Measurements from ENCODE around the gene GPR137. TPM values are rescaled to one million over a fixed set of nuclear protein-coding genes. Genes with fewer than 3 reads are reported as not detected.

GPR137 gene
- total RNA-seq, 4 donors from 2014 or later = 17.8 to 30.0 (median 19.7) TPM

DNA sequence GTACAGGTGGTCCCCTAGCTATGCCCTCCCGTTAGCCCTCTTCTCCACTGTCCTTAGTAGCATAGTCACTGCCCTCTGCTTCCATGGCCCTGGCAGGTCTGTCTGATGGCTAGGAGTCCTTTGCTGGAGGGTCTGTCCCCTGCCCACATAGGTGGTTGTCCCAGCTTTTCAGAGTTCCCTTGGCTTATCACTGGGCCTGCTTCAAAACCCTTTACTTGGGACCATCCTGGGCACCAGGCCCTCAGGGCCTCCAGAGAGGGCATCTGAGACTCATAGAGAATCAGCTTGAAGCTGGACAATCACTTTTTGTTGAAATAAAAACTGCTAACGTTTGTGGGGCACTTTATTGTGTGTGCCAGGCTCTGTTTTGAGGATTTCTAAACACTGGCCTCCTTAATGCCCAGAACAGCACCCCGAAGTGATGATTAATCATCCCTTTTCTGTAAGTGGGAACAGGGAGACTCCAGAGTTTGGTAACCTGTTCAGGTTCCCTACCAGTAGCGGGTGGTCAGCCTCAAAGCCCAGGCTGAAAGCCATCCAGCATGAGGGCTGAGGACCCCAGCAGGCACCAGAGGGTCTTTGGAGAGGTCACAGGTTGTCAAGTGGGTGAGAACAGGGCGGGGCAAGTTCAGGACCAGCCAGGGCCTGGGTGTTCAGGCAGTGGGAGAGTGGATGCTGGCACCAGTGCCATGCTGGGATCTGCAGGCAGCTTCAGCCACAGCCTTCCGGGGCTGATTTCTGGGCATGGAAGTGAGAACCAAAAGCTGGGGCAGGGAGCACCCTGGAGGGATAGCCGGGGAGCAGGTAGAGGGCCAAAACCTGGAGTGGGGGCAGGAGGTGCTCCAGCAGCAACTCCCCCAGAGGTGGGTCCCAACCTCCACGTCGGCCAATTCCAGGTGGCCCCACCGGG is 5.0 kb downstream of the GPR137 start:
- Histone ChIP-seq H3K4me1 (peaks cover 35% of the 10 kb centered on the region), H3K36me3 (peaks cover 6% of the 10 kb centered on the region), H3K27me3 (peaks cover 27% of the 10 kb centered on the region), H3K9me3 (no peaks in the 10 kb centered on the region), H3K4me3 (no peak overlapping the region), H3K27ac (no peak overlapping the region)
- DNase-seq (ENCODE audit: low spot score in 2 of 2) = no peak
- no peak for TF ChIP-seq EP300 (IDR thresholded peaks at IDR 0.05)
- no peak for TF ChIP-seq POLR2A (IDR thresholded peaks at IDR 0.05)
- no peak for TF ChIP-seq POLR2AphosphoS5 (IDR thresholded peaks at IDR 0.05)
- TF ChIP-seq, protein P1, sequence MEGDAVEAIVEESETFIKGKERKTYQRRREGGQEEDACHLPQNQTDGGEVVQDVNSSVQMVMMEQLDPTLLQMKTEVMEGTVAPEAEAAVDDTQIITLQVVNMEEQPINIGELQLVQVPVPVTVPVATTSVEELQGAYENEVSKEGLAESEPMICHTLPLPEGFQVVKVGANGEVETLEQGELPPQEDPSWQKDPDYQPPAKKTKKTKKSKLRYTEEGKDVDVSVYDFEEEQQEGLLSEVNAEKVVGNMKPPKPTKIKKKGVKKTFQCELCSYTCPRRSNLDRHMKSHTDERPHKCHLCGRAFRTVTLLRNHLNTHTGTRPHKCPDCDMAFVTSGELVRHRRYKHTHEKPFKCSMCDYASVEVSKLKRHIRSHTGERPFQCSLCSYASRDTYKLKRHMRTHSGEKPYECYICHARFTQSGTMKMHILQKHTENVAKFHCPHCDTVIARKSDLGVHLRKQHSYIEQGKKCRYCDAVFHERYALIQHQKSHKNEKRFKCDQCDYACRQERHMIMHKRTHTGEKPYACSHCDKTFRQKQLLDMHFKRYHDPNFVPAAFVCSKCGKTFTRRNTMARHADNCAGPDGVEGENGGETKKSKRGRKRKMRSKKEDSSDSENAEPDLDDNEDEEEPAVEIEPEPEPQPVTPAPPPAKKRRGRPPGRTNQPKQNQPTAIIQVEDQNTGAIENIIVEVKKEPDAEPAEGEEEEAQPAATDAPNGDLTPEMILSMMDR (IDR thresholded peaks at IDR 0.05) = no peak
- WGBS = 66% methylated on average over 4 of the region's 10 CpGs

- no peak for DNase-seq (ENCODE audit: low spot score in 2 of 2)
- Histone ChIP-seq H3K27me3 (peaks cover 27% of the 10 kb centered on the region), H3K36me3 (peaks cover 6% of the 10 kb centered on the region)
Observed at GRCh38 chr11:64291262-64291751, 5.7 kb downstream of the GPR137 start, which contains the start of gene KCNK4. Gene KCNK4 (plus strand): TSS chr11:64291302. CDS start chr11:64293019, 1,717 bp downstream.

DNA sequence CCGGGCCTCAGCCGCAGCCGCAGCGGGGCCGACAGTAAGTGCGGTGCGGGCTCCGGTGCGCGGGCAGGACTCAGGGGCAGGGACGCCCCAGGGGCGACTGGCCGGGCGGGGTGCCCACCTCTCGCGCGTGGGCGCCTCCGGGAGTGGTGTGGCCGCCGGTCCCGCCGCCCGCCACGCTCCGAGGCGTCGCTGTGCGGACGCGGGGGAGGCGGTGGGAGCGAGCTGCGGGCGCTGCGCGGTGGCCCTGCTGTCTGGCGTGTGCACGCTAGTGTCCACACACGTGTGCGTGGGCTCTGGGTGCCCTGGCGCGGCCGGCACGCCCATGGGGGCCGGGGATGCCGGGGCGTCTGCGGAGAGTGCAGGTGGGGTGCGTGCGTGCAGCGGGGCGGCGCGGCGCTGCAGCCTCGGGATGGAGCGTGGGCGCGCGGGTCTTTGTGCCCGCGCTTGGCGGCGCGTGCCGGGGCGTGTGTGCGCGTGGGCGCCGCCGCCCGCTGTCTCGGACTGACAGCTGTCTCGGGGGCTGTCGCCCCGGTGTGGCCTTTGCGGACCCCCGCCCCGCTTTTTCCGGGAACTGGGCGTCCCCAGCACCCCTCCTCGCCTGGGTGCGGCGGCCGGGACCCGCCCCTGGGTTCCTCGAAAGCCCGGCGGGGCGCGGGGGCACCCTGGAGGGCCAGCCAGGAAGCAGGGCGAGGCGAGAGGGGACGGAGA is 6.3 kb downstream of the GPR137 start:
- H3K27ac ChIP-seq = no peak overlapping the region
- H3K4me3 ChIP-seq = peak overlapping the region; percentile 53
- WGBS = 2% methylated on average over 15 of the region's 96 CpGs
- H3K4me1 ChIP-seq = peaks cover 29% of the 10 kb centered on the region
- DNase-seq (ENCODE audit: low spot score in 2 of 2) = no peak
- TF ChIP-seq, protein P1 (IDR thresholded peaks at IDR 0.05) = no peak
- no peak for TF ChIP-seq EP300 (IDR thresholded peaks at IDR 0.05)
- no peak for TF ChIP-seq POLR2AphosphoS5 (IDR thresholded peaks at IDR 0.05)
- TF ChIP-seq POLR2A (IDR thresholded peaks at IDR 0.05) = no peak
- peaks cover 33% of the 10 kb centered on the region for H3K27me3 ChIP-seq
- H3K36me3 ChIP-seq = peaks cover 6% of the 10 kb centered on the region
- no peaks in the 10 kb centered on the region for H3K9me3 ChIP-seq

More at GRCh38 chr11:64291262-64291751, 5.7 kb downstream of the GPR137 start, which contains the start of gene KCNK4:
- Histone ChIP-seq H3K27ac (no peak within 1 kb of the TSS), H3K9me3 (no peaks in the 10 kb centered on the region), H3K4me3 (peak within 1 kb of the TSS; percentile 53), H3K4me1 (peaks cover 29% of the 10 kb centered on the region)
- TF ChIP-seq, protein P1 (IDR thresholded peaks at IDR 0.05) = no peak
- no peak for TF ChIP-seq POLR2A (IDR thresholded peaks at IDR 0.05)
- TF ChIP-seq POLR2AphosphoS5 (IDR thresholded peaks at IDR 0.05) = no peak
- no peak for TF ChIP-seq EP300 (IDR thresholded peaks at IDR 0.05)
- WGBS = 13% methylated on average over 6 of the region's 45 CpGs

- DNase-seq (ENCODE audit: low spot score in 2 of 2) = no peak
Observed at GRCh38 chr11:64292460-64293254, 7.0 kb downstream of the GPR137 start.

More at GRCh38 chr11:64292460-64293254, 7.0 kb downstream of the GPR137 start:
- no peak for TF ChIP-seq POLR2A (IDR thresholded peaks at IDR 0.05)
- TF ChIP-seq POLR2AphosphoS5 (IDR thresholded peaks at IDR 0.05) = no peak
- TF ChIP-seq, protein P1 (IDR thresholded peaks at IDR 0.05) = no peak
- TF ChIP-seq EP300 (IDR thresholded peaks at IDR 0.05) = no peak
- Histone ChIP-seq H3K4me3 (peak overlapping the region; percentile 53), H3K36me3 (peaks cover 6% of the 10 kb centered on the region), H3K4me1 (peaks cover 34% of the 10 kb centered on the region), H3K27ac (no peak overlapping the region), H3K9me3 (no peaks in the 10 kb centered on the region), H3K27me3 (peaks cover 40% of the 10 kb centered on the region)
- 41% methylated on average over 34 of the region's 42 CpGs for WGBS

Measured in suprapubic skin (tissue), 4 donors.